Kidney glomerular epithelial cell (primary cell): ENCODE data around the gene IKBKG.
"Not testable (repeated sequence)": the region's sequence is repeated elsewhere in the genome, so short reads cannot be mapped to it uniquely, and the experiment has no call there.

Source experiments
- DNase-seq: peaks from one replicate; lab custom pipeline; 2025; lab: John Stamatoyannopoulos, UW

Gene IKBKG

DNA sequence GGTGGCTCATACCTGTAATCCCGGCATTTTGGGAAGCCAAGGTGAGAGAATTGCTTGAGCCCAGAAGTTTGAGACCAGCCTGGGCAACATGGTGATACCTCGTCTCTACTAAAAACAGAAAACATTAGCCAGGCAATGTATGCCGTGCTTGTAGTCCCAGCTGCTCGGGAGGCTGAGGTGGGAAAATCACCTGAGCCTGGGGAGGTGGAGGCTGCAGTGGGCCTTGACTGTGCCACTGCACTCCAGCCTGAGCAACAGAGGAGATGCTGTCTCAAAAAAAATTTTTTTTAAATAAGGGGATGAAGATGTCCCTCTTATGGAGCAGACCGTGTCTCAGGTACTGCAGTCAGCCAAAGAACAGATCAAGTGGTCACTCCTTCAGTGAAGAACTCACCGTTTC is 58.1 kb downstream of the IKBKG start:
- no peak for DNase-seq

DNA sequence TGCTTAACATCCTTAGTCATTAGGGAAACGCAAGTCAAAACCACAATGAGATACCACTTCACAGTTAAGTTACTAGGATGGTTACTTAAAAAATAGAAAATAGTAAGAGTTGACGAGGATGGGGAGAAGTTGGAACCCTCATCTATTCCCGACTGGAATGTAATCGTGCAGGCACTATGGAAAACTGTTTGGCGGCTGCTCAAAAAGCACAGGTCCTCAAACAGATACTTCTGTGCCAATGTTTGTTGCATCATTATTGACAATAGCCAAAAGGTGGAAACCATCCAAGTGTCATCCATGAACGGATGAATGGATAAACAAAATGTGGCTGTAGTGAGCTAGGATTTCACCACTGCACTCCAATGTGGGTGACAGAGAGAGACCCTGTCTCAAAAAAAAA is 60.0 kb downstream of the IKBKG start:
- no peak for DNase-seq

DNA sequence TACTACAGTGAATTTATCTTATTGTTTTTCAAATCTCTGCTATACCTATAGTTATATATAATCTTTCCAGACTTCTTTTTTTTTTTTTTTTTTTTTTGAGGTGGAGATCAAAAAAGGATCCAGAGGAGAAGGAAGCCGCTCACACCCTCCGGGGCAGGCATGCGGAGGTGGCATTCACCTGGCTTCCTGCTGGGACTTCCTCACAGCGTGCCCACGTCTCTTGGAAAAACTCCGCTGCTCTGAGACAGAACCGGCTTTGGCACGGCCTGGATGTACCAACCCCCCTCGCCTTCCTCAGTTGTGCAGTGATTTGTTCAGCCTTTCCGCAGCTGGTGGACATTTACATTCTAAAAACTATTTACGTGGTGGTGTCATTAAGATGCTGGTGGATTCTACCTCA is 60.6 kb downstream of the IKBKG start:
- DNase-seq: not testable (repeated sequence)

- not testable (repeated sequence) for DNase-seq
Observed at GRCh38 chrX:154608823-154609222, 61.4 kb downstream of the IKBKG start.

DNA sequence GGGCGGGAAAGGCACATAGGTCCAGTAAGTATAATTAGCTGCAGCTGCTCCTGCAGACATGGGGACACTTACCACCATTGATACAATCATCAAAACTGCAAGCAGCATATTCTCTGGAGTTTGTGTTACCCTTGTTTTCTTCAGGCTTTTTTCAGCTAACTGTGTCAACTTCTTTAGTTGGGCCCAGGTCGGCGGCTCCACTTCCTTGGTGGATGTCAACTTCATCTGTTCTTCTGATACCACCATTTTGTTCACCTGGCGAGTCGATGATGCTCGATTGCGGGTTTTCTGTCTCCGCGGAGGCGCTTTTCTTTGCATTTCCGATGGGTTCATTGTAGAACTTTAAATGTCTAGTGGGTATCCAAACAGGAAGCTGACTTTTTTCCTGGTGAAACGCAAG is 63.7 kb downstream of the IKBKG start:
- DNase-seq: not testable (repeated sequence)

GRCh38 chrX:154613586-154613985 is 66.2 kb downstream of the IKBKG start:
- not testable (repeated sequence) for DNase-seq
